Astrocyte of the cerebellum (primary cell): ENCODE data around the gene AMT.

ENCODE experiments used
- DNase-seq: peaks from one replicate; pipeline ENCODE4 v3.0.0-alpha.2; 2011; ENCODE audit warnings: low read depth
- H3K4me3 ChIP-seq: 2 replicates; pipeline ENCODE4 v1.5.1; 2011; ENCODE audit warnings: mild to moderate bottlenecking, low read depth, low read length, moderate library complexity
- in situ Hi-C: cut with HindIII; loops from 2 replicates; pipeline ENCODE4 v1.10.0; 2017; ENCODE audit warnings: low sequenced_read_pairs
- TF ChIP-seq, protein P1 (sequence below): IDR thresholded peaks from 2 replicates; pipeline ENCODE4 v1.5.1; 2012; ENCODE audit warnings: low read length, low read depth, moderate library complexity, mild to moderate bottlenecking; ENCODE audit errors: missing control alignments

AMT gene, protein sequence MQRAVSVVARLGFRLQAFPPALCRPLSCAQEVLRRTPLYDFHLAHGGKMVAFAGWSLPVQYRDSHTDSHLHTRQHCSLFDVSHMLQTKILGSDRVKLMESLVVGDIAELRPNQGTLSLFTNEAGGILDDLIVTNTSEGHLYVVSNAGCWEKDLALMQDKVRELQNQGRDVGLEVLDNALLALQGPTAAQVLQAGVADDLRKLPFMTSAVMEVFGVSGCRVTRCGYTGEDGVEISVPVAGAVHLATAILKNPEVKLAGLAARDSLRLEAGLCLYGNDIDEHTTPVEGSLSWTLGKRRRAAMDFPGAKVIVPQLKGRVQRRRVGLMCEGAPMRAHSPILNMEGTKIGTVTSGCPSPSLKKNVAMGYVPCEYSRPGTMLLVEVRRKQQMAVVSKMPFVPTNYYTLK

DNA sequence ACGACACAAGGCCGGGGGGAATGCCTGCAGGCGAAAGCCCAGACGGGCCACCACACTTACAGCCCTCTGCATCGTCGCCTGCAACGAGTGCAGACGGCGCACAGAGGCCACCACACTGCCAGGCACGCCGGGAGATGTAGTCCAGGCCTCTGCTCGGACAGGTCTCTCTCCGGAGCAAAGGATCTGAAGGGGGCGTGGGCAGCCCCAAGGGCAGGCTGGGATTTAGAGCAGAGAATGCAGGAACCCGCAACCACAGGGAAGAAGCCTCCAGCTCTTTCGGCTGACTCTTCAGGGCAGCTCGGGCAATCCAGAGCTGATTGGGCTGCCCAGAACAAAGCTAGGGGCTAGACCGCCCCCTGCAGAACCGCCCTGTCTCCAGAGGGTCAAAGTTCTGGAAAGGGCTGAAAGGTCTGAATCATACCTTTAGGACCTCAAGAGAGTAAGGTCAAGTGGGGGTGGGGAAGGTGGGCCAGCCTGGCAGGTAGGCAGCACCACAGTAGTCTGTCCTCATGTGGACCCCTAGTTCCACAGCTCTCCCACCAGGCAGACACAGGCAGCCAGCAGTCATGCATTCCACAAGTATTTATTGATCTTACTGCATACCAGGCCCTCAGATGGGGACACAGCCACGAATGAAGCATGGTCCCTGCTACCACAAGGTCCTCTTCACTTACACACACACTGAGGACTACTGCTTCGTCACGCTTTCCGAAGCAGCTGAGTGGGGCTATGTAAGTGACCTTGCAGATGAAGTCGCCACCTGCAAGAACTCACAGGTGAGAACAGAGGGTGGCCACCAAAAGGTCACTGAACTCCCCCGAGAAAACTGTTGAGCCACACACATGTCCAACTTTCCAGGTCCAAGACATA is at the start of gene AMT:
AMT (minus strand) TSS at position 95 of the 870 bp plus-strand sequence; CDS start at position 72, 23 bp downstream.
- no peak for DNase-seq
- TF ChIP-seq, protein P1, sequence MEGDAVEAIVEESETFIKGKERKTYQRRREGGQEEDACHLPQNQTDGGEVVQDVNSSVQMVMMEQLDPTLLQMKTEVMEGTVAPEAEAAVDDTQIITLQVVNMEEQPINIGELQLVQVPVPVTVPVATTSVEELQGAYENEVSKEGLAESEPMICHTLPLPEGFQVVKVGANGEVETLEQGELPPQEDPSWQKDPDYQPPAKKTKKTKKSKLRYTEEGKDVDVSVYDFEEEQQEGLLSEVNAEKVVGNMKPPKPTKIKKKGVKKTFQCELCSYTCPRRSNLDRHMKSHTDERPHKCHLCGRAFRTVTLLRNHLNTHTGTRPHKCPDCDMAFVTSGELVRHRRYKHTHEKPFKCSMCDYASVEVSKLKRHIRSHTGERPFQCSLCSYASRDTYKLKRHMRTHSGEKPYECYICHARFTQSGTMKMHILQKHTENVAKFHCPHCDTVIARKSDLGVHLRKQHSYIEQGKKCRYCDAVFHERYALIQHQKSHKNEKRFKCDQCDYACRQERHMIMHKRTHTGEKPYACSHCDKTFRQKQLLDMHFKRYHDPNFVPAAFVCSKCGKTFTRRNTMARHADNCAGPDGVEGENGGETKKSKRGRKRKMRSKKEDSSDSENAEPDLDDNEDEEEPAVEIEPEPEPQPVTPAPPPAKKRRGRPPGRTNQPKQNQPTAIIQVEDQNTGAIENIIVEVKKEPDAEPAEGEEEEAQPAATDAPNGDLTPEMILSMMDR = no peak

DNA sequence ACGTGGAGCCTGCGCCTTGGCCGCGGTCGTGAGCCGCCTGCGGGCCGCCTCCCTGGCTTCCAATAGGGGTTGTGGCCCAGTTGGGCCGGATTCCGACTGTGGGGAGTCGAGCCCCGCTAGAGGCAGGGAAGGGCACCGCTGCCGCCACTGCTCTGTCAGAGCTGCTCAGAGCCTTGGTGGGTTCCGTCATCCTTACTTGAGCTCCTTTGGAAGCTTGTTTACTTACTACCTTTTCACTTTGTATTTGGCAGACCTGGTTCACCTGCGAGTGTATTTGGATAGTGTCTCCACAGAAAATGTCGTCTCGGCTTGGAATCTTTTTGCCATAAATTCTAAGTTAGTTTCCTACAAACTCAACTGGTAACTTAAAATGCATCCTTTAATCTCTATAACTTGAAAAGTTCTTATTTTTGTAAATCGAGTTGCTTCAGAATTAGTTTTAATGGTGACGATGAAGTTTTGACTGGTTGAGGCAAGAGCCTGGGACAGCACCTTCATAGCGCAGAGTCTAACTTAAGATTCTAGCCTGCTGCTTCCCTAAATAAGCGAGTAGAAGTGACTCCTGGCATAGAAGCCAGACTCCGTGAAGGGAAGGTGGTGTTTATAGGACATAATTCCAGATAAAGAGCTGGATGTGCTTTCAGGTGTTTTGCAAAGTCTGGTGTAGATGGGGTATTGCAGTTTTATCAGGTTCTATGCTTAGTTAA is 48.6 kb upstream of the AMT start:
- in situ Hi-C loops = no loop called here
- H3K4me3 ChIP-seq = peak overlapping the region; percentile 68
- TF ChIP-seq, protein P1 = no peak
- no peak for DNase-seq

More for the DNA sequence above, at the start of gene AMT:
- peak within 1 kb of the TSS; percentile 25 for H3K4me3 ChIP-seq
- in situ Hi-C loops = no loop called here

DNA sequence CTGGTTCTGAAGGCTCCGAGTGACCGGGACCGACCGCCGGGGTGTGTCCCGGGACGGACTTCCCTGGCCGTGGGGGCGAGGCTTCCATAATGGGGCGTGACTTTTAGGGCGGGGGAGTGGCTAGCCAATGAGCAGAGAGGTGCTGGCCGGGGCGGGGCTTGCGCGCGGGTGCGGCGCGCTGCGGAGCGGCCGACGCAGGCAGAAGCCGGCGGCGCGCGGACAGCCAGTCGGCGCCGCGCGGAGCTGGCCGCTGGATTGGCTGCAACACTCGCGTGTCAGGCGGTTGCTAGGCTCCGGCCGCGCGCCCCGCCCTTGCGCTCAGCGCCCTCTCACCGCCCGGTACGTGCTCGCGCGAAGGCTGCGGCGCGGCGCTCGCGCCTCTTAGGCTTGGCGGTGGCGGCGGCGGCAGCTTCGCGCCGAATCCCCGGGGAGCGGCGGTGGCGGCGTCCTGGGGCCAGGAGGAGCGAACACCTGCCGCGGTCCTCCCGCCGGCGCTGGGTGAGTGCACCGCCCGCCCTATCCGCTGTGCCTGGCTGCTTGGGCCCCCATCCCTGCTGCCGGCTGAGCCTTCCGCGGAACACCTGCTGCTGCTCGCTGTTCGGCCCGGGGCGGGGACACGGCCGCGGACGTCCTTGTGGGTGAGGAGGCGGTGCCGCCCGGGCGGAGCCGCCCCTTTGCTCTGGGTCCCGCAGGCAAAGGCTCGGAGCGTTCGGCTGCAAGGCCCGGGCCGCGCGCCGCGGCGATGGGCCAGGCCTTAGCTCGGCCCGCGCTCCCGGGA is 47.9 kb upstream of the AMT start, which contains the start of gene DAG1:
DAG1 (plus strand) TSS at position 332 of the 778 bp plus-strand sequence. CDS start 40,268 bp downstream, outside the sequence.
- DNase-seq = peak; percentile 87
- H3K4me3 ChIP-seq = peak within 1 kb of the TSS; percentile 68
- in situ Hi-C loops = no loop called here
- TF ChIP-seq, protein P1 = no peak

DNA sequence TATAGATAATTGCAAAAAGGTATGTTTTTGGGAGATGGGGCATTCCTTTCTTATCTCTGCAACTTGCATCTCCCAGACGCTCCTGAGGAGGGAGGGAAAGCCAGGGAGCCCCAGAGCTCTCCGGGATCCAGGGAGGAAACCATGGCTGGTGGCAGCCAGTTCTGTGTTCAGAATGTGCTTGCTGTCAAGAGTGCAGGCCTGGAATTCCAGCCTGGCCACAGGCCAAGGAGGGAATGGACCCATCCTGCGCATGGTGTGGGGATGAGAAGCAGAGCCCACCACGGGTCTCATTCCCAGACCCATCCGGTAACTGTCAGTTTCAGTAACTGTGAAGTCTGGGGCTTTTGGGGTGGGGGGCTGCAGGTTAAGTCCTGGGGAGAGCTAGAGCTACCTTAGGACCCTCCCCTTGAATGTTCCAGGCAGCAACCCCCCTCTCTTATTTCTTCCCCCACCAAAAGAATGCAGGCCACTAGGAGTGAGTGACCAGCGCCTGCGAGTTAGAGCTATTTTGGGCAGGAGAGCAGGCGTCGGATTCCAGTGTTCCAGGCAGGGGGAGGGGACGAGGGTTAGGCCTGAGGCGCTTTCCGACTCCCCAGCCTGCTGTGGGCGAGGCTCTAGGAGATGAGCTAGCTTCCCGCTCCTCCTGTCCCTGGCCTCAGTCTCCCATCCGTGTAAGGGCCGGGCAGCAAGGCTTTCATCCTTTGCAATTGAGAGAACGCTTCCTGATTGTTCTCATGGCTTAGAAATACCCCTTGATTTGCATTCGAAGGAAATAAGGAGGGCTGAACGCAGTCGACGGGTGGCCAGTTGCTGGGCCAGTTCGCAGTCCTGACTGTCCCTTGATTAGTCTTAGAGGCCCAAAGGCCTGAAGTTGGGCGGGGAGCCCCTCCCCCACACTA is 47.0 kb upstream of the AMT start:
- in situ Hi-C loops = no loop called here
- TF ChIP-seq, protein P1 = no peak
- H3K4me3 ChIP-seq = peak overlapping the region; percentile 68
- DNase-seq = no peak

DNA sequence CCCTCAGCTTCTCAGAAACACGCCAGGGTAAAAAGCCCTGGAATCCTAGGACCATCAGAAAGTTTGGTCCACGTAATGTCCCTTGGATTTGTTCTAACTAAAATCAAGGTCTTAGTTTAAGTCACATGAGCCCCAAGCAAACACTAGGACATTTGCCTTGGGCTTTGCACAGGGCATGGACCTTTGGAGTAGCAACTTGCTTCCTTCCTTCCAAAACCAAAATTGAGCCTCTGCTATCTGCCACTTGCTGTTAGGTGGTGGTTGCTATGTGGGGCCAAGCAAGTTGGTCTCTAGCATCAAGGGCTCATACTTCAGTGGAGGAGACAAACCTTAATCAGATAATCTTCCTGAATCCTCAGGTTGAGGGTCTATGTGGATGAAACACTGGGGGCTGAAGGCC is 43.8 kb upstream of the AMT start:
- in situ Hi-C loops = no loop called here
- TF ChIP-seq, protein P1 = no peak
- H3K4me3 ChIP-seq = no peak overlapping the region
- DNase-seq = no peak
